ENCODE results near the gene GPR78.

- TF ChIP-seq POLR2A (IDR thresholded peaks at IDR 0.05) (no peak), CTCF (IDR thresholded peaks at IDR 0.05) (no peak), POLR2AphosphoS5 (IDR thresholded peaks at IDR 0.05) (no peak)
These were observed 26.3 kb downstream of the GPR78 start for GRCh38 chr4:8606476-8606875.
